SK-N-SH (cell line): ENCODE measurements around the gene COPS3. TPM values are rescaled to one million over a fixed set of nuclear protein-coding genes. Genes with fewer than 3 reads are reported as not detected.

ENCODE experiments used
- CTCF ChIA-PET: fragments of 300-600, 350-600 bp; formaldehyde crosslinking; extraction: SDS; loops from one replicate; lab custom pipeline; 2021; lab: Yijun Ruan, JAX
- POLR2A ChIA-PET: fragments of 350-600 bp; sonication (Branson Sonifier 250); formaldehyde crosslinking; extraction: SDS; loops from one replicate; lab custom pipeline; 2020; ENCODE audit warnings: antibody characterized with exemption, inconsistent platforms; lab: Yijun Ruan, JAX
- DNase-seq: peaks from one replicate; pipeline ENCODE4 v3.0.0; 2012
- H2AFZ ChIP-seq: fragments of 200-600 bp; sonication (generic); 2 replicates; pipeline ENCODE4 v1.8.1; 2016; ENCODE audit warnings: antibody characterized with exemption, mild to moderate bottlenecking, low read depth
- H3F3A ChIP-seq: fragments of 200-600 bp; sonication (generic); replicated peaks from 2 replicates; pipeline ENCODE3; 2016; ENCODE audit warnings: antibody characterized with exemption, mild to moderate bottlenecking; ENCODE audit not compliant: insufficient read depth
- H3K27ac ChIP-seq, 2 experiments: fragments of 200-500 bp in 1 of 2; fragments of 200-600 bp in 1 of 2; sonication (Bioruptor generic) in 1 of 2; sonication (generic), shearing (Covaris generic) in 1 of 2; 2 replicates each; pipeline versions ENCODE4 v1.5.1 to v1.6.1; 2014 to 2016; ENCODE audit warnings: low read depth in 2 of 2, inconsistent platforms in 1 of 2, low read length in 1 of 2, mild to moderate bottlenecking in 1 of 2, mixed read lengths in 1 of 2
- H3K27me3 ChIP-seq: fragments of 200-600 bp; sonication (generic), shearing (Covaris generic); 2 replicates; pipeline ENCODE4 v1.6.1; 2016; ENCODE audit warnings: mixed run types; ENCODE audit not compliant: insufficient read depth
- H3K36me3 ChIP-seq, 2 experiments: fragments of 200-500 bp in 1 of 2; fragments of 200-600 bp in 1 of 2; sonication (Bioruptor generic) in 1 of 2; sonication (generic) in 1 of 2; replicated peaks in 1 of 2; 2 replicates each; pipeline versions ENCODE3 to v1.5.1; 2014 to 2016; ENCODE audit warnings: low read length in 1 of 2, mild to moderate bottlenecking in 1 of 2; ENCODE audit not compliant: insufficient read depth in 2 of 2, control insufficient read depth in 1 of 2
- H3K4me1 ChIP-seq, 2 experiments: fragments of 200-500 bp in 1 of 2; fragments of 200-600 bp in 1 of 2; sonication (Bioruptor generic) in 1 of 2; sonication (generic), shearing (Covaris generic) in 1 of 2; 2 replicates each; pipeline versions ENCODE4 v1.5.1 to v1.6.1; 2014 to 2016; ENCODE audit warnings: low read depth in 1 of 2, low read length in 1 of 2, mixed run types in 1 of 2; ENCODE audit not compliant: insufficient read depth in 2 of 2, control insufficient read depth in 1 of 2
- H3K4me2 ChIP-seq: fragments of 200-600 bp; sonication (generic), shearing (Covaris generic); 2 replicates; pipeline ENCODE4 v1.6.1; 2017; ENCODE audit warnings: mixed run types
- H3K4me3 ChIP-seq, 2 experiments: fragments of 200-500 bp in 1 of 2; fragments of 200-600 bp in 1 of 2; sonication (Bioruptor generic) in 1 of 2; sonication (generic), shearing (Covaris generic) in 1 of 2; 2 replicates each; pipeline versions ENCODE4 v1.5.1 to v1.8.1; 2014 to 2016; ENCODE audit warnings: low read depth in 2 of 2, inconsistent platforms in 1 of 2, low read length in 1 of 2, mild to moderate bottlenecking in 1 of 2, mixed read lengths in 1 of 2, moderate library complexity in 1 of 2
- H3K79me2 ChIP-seq: fragments of 200-600 bp; sonication (generic); 2 replicates; pipeline ENCODE4 v1.8.1; 2017; ENCODE audit warnings: mild to moderate bottlenecking; ENCODE audit not compliant: insufficient read depth
- H3K9ac ChIP-seq: fragments of 200-600 bp; sonication (generic); 2 replicates; pipeline ENCODE4 v1.6.1; 2017; ENCODE audit warnings: mixed run types
- H3K9me2 ChIP-seq: fragments of 200-600 bp; sonication (generic); 2 replicates; pipeline ENCODE4 v1.6.1; 2017; ENCODE audit warnings: mixed run types
- H3K9me3 ChIP-seq: fragments of 200-600 bp; sonication (generic); 2 replicates; pipeline ENCODE4 v1.6.1; 2017; ENCODE audit warnings: mixed run types, mild to moderate bottlenecking, moderate library complexity
- H4K20me1 ChIP-seq: fragments of 200-600 bp; sonication (generic); 2 replicates; pipeline ENCODE4 v1.6.1; 2017; ENCODE audit warnings: mild to moderate bottlenecking, mixed run types; ENCODE audit not compliant: insufficient read depth
- CTCF ChIP-seq: fragments of 200-600 bp; sonication (generic); IDR thresholded peaks from 2 replicates; pipeline ENCODE4 v1.6.1; 2017; ENCODE audit warnings: antibody characterized with exemption, mild to moderate bottlenecking, moderate library complexity
- EZH2phosphoT487 ChIP-seq: fragments of 200-600 bp; sonication (generic); IDR thresholded peaks from 2 replicates; pipeline ENCODE4 v1.6.1; 2017; ENCODE audit warnings: low read depth, mixed run types, mild to moderate bottlenecking, antibody characterized with exemption, moderate library complexity, borderline replicate concordance
- FOXM1 ChIP-seq: IDR thresholded peaks from 2 replicates; pipeline ENCODE4 v1.4.0; 2012; ENCODE audit warnings: low read depth, mild to moderate bottlenecking
- PBX3 ChIP-seq: IDR thresholded peaks from 2 replicates; pipeline ENCODE4; 2012
- POLR2AphosphoS5 ChIP-seq: IDR thresholded peaks from 2 replicates; pipeline ENCODE4 v1.6.1; 2012; ENCODE audit warnings: low read depth, low read length
- REST ChIP-seq: IDR thresholded peaks from 2 replicates; pipeline ENCODE4 v1.6.1; 2012; ENCODE audit warnings: mild to moderate bottlenecking, low read depth, low read length, moderate library complexity
- SMC3 ChIP-seq: IDR thresholded peaks from 2 replicates; pipeline ENCODE4 v1.6.1; 2012; ENCODE audit warnings: low read depth, low read length, improper control_type of control experiment
- WGBS: methylation state at CpG from one replicate; pipeline ENCODE4 v1.1.6; 2017; ENCODE audit warnings: low lambda C conversion rate; 5-methylcytosine and 5-hydroxymethylcytosine counted together
- polyA plus RNA-seq, 3 experiments: library from polyadenylated mRNA; depleted of rRNA; stranded (reverse); fragments of >200 nt; gene quantifications; 2 replicates each; pipeline ENCODE4 v1.2.3, GENCODE V29; 2012
- TF ChIP-seq, protein P1 (sequence below): IDR thresholded peaks from 2 replicates; pipeline ENCODE4 v1.4.0; 2012; ENCODE audit warnings: low read depth, borderline replicate concordance
- TF ChIP-seq, protein P2 (sequence below): fragments of 150-350 bp; IDR thresholded peaks from 2 replicates; pipeline ENCODE4 v1.6.1; 2016; ENCODE audit warnings: mild to moderate bottlenecking, low read depth, low read length

The COPS3 gene
- polyA plus RNA-seq, 1 of the 3 experiments (the other 2 are of a cell fraction) = 64.8 TPM

GRCh38 chr17:17225901-17226300 lies 55.1 kb downstream of the COPS3 start:
- H3F3A ChIP-seq = no peaks in the 10 kb centered on the region
- H3K79me2 ChIP-seq = no peaks in the 10 kb centered on the region; the same call in 1 of the 2 replicates
- no peak overlapping the region for H3K4me3 ChIP-seq
- no peaks in the 10 kb centered on the region for H4K20me1 ChIP-seq
- WGBS = 88% methylated on average over 9 of the region's 10 CpGs
- no peaks in the 10 kb centered on the region for H3K4me1 ChIP-seq
- no peak overlapping the region for H3K27ac ChIP-seq
- ChIA-PET CTCF (no interaction called here), POLR2A (no interaction called here)
- no peak overlapping the region for H3K9ac ChIP-seq
- H3K4me2 ChIP-seq = no peak overlapping the region
- DNase-seq = no peak
- no peaks in the 10 kb centered on the region for H3K27me3 ChIP-seq
- H2AFZ ChIP-seq = no peak overlapping the region
- no peak for TF ChIP-seq REST
- TF ChIP-seq CTCF = no peak
- no peak for TF ChIP-seq PBX3
- TF ChIP-seq FOXM1 = no peak
- TF ChIP-seq, protein P1, sequence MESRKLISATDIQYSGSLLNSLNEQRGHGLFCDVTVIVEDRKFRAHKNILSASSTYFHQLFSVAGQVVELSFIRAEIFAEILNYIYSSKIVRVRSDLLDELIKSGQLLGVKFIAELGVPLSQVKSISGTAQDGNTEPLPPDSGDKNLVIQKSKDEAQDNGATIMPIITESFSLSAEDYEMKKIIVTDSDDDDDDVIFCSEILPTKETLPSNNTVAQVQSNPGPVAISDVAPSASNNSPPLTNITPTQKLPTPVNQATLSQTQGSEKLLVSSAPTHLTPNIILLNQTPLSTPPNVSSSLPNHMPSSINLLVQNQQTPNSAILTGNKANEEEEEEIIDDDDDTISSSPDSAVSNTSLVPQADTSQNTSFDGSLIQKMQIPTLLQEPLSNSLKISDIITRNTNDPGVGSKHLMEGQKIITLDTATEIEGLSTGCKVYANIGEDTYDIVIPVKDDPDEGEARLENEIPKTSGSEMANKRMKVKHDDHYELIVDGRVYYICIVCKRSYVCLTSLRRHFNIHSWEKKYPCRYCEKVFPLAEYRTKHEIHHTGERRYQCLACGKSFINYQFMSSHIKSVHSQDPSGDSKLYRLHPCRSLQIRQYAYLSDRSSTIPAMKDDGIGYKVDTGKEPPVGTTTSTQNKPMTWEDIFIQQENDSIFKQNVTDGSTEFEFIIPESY = no peak
- no peak for TF ChIP-seq SMC3
- TF ChIP-seq POLR2AphosphoS5 = no peak
- TF ChIP-seq EZH2phosphoT487 = no peak
- TF ChIP-seq, protein P2, sequence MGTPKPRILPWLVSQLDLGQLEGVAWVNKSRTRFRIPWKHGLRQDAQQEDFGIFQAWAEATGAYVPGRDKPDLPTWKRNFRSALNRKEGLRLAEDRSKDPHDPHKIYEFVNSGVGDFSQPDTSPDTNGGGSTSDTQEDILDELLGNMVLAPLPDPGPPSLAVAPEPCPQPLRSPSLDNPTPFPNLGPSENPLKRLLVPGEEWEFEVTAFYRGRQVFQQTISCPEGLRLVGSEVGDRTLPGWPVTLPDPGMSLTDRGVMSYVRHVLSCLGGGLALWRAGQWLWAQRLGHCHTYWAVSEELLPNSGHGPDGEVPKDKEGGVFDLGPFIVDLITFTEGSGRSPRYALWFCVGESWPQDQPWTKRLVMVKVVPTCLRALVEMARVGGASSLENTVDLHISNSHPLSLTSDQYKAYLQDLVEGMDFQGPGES = no peak
- no peaks in the 10 kb centered on the region for H3K9me2 ChIP-seq
- H3K36me3 ChIP-seq = peaks cover 36 to 62% of the 10 kb centered on the region in 2 experiments
- no peaks in the 10 kb centered on the region for H3K9me3 ChIP-seq
